OCI-LY3 (cell line): Measurements from ENCODE around the gene HAO2.

ENCODE experiments used
- H2AFZ ChIP-seq: fragments of 200-600, 300-600 bp; shearing (Covaris generic); 2 replicates; pipeline ENCODE4 v1.6.0; 2014; ENCODE audit warnings: antibody characterized with exemption, low read depth, low read length
- H3K27ac ChIP-seq: fragments of 200-600, 300-600 bp; sonication (generic); 2 replicates; pipeline ENCODE4 v1.5.1; 2014; ENCODE audit warnings: mild to moderate bottlenecking, low read length, moderate library complexity, mixed read lengths
- H3K27me3 ChIP-seq: fragments of 200-600, 300-600 bp; sonication (generic); 2 replicates; pipeline ENCODE4 v1.6.1; 2014; ENCODE audit warnings: low read depth, low read length, mixed read lengths
- H3K36me3 ChIP-seq: fragments of 200-600, 300-600 bp; sonication (generic); replicated peaks from 2 replicates; pipeline ENCODE3; 2014; ENCODE audit warnings: low read depth, low read length, mixed read lengths
- H3K4me1 ChIP-seq: fragments of 300-600, 200-600 bp; sonication (generic); 2 replicates; pipeline ENCODE4 v1.6.1; 2014; ENCODE audit warnings: low read length, mixed read lengths
- H3K4me2 ChIP-seq: fragments of 200-600, 300-600 bp; sonication (generic); 2 replicates; pipeline ENCODE4 v1.6.1; 2014; ENCODE audit warnings: low read length, mixed read lengths
- H3K4me3 ChIP-seq: fragments of 300-600, 200-600 bp; sonication (generic); 2 replicates; pipeline ENCODE4 v1.5.1; 2014; ENCODE audit warnings: antibody characterized with exemption, mild to moderate bottlenecking, low read length, moderate library complexity
- H3K79me2 ChIP-seq: fragments of 300-600, 200-600 bp; shearing (Covaris generic); 2 replicates; pipeline ENCODE4 v1.6.1; 2014; ENCODE audit warnings: mild to moderate bottlenecking, low read length, mixed read lengths
- H3K9ac ChIP-seq: fragments of 300-600, 200-600 bp; shearing (Covaris generic); 2 replicates; pipeline ENCODE4 v1.6.0; 2014; ENCODE audit warnings: mild to moderate bottlenecking, low read length, moderate library complexity
- H3K9me3 ChIP-seq: fragments of 200-600, 300-600 bp; shearing (Covaris generic); 2 replicates; pipeline ENCODE4 v1.6.1; 2014; ENCODE audit warnings: low read length, mixed read lengths; ENCODE audit not compliant: insufficient read depth
- H4K20me1 ChIP-seq: fragments of 200-600, 300-600 bp; sonication (generic); 2 replicates; pipeline ENCODE4 v1.6.1; 2016; ENCODE audit warnings: low read length, mixed read lengths; ENCODE audit not compliant: insufficient read depth
- CTCF ChIP-seq: fragments of 200-600, 300-600 bp; sonication (generic); IDR thresholded peaks from 2 replicates; pipeline ENCODE4 v1.5.1; 2014; ENCODE audit warnings: antibody characterized with exemption, low read length, low read depth
- EZH2phosphoT487 ChIP-seq: fragments of 200-600 bp; shearing (Covaris generic); IDR thresholded peaks from 2 replicates; pipeline ENCODE4 v1.6.1; 2018; ENCODE audit warnings: antibody characterized with exemption, mixed run types, low read depth

The HAO2 gene

GRCh38 chr1:119361620-119362344 lies 6.8 kb upstream of the HAO2 start:
- no peak for TF ChIP-seq CTCF
- no peak for TF ChIP-seq EZH2phosphoT487
- Histone ChIP-seq H3K27me3 (peaks cover 5% of the 10 kb centered on the region; the same call in 1 of the 2 replicates), H3K9ac (no peak overlapping the region), H3K4me3 (no peak overlapping the region), H3K27ac (no peak overlapping the region), H3K36me3 (peaks cover 2% of the 10 kb centered on the region), H3K4me1 (peaks cover 37% of the 10 kb centered on the region), H4K20me1 (no peaks in the 10 kb centered on the region), H3K4me2 (no peak overlapping the region; the same call in 1 of the 2 replicates), H3K9me3 (no peaks in the 10 kb centered on the region), H2AFZ (no peak overlapping the region), H3K79me2 (no peaks in the 10 kb centered on the region)

DNA sequence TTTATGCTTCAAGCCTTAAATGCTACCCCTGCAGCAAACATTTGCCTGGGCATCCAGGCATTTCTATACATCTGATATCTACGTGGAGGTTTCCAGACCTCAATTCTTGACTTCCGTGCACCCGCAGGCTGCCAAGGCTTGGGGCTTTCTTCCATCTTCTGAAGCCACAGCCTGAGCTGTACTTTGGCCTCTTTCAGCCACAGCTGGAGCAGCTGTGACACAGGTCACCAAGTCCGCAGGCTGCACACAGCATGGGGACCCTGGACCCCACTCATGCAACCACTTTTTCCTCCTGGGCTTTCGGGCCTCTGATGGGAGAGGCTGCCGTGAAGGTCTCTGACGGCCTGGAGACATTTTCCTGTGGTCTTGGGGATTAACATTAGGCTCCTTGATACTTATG lies 5.4 kb upstream of the HAO2 start:
- Histone ChIP-seq H3K9me3 (no peaks in the 10 kb centered on the region), H3K9ac (no peak overlapping the region), H3K4me2 (no peak overlapping the region), H3K4me1 (peaks cover 32% of the 10 kb centered on the region), H3K79me2 (no peaks in the 10 kb centered on the region), H3K27ac (no peak overlapping the region), H2AFZ (no peak overlapping the region), H3K4me3 (no peak overlapping the region), H3K36me3 (no peaks in the 10 kb centered on the region), H4K20me1 (no peaks in the 10 kb centered on the region), H3K27me3 (peaks cover 5% of the 10 kb centered on the region; the same call in 1 of the 2 replicates)
- no peak for TF ChIP-seq CTCF
- no peak for TF ChIP-seq EZH2phosphoT487

GRCh38 chr1:119364640-119365039 lies 3.9 kb upstream of the HAO2 start:
- peaks cover 20% of the 10 kb centered on the region for H3K4me1 ChIP-seq
- H3K4me2 ChIP-seq, result no peak overlapping the region
- no peak for TF ChIP-seq EZH2phosphoT487
- TF ChIP-seq CTCF, result no peak
- H4K20me1 ChIP-seq, result no peaks in the 10 kb centered on the region
- H2AFZ ChIP-seq, result no peak overlapping the region
- peaks cover 17% of the 10 kb centered on the region for H3K27me3 ChIP-seq
- H3K9me3 ChIP-seq, result no peaks in the 10 kb centered on the region
- H3K4me3 ChIP-seq, result no peak overlapping the region
- H3K9ac ChIP-seq, result no peak overlapping the region
- H3K27ac ChIP-seq, result no peak overlapping the region
- no peaks in the 10 kb centered on the region for H3K79me2 ChIP-seq
- no peaks in the 10 kb centered on the region for H3K36me3 ChIP-seq

- Histone ChIP-seq H2AFZ (no peak overlapping the region), H3K4me1 (peaks cover 7% of the 10 kb centered on the region), H3K36me3 (no peaks in the 10 kb centered on the region), H3K4me2 (no peak overlapping the region), H3K4me3 (no peak overlapping the region), H4K20me1 (no peaks in the 10 kb centered on the region), H3K9me3 (no peaks in the 10 kb centered on the region), H3K27ac (no peak overlapping the region), H3K27me3 (peaks cover 20% of the 10 kb centered on the region), H3K79me2 (no peaks in the 10 kb centered on the region), H3K9ac (no peak overlapping the region)
- no peak for TF ChIP-seq CTCF
- TF ChIP-seq EZH2phosphoT487, result no peak
These were observed 2.2 kb upstream of the HAO2 start for GRCh38 chr1:119366424-119366823.
